PFSK-1 (cell line): ENCODE measurements around the gene SLC24A3.

Source experiments
- FOXP2 ChIP-seq: optimal IDR thresholded peaks from 2 replicates; pipeline ENCODE3; 2011; ENCODE audit warnings: borderline replicate concordance, control low read depth, inconsistent platforms; ENCODE audit not compliant: insufficient read depth; ENCODE audit errors: extremely low read length, extremely low read depth
- POLR2AphosphoS5 ChIP-seq: IDR thresholded peaks from 2 replicates; pipeline ENCODE4 v1.6.1; 2012; ENCODE audit warnings: low read depth, mild to moderate bottlenecking, control low read depth, low read length, moderate library complexity
- REST ChIP-seq, 2 experiments: IDR thresholded peaks; 2 replicates each; pipeline versions ENCODE4 v1.6.1 to v1.8.0; 2011 to 2012; ENCODE audit warnings: low read depth in 2 of 2, low read length in 2 of 2, control low read depth in 1 of 2, inconsistent platforms in 1 of 2, mild to moderate bottlenecking in 1 of 2, moderate library complexity in 1 of 2; ENCODE audit not compliant: insufficient read depth in 1 of 2
- SIN3A ChIP-seq: IDR thresholded peaks from 2 replicates; pipeline ENCODE4 v1.6.1; 2012; ENCODE audit warnings: mild to moderate bottlenecking, low read length, moderate library complexity, borderline replicate concordance; ENCODE audit not compliant: insufficient read depth
- TAF1 ChIP-seq: IDR thresholded peaks from 2 replicates; pipeline ENCODE4 v1.6.1; 2012; ENCODE audit warnings: low read length, control low read depth, borderline replicate concordance; ENCODE audit not compliant: insufficient read depth

- no peak for TF ChIP-seq POLR2AphosphoS5
- TF ChIP-seq REST (IDR thresholded peaks at IDR 0.05; ENCODE audit: insufficient read depth in 1 of 2, low read depth in 2 of 2, low read length in 2 of 2) = no peak
- no peak for TF ChIP-seq TAF1
- TF ChIP-seq FOXP2 = no peak
- TF ChIP-seq SIN3A = no peak
Measured at GRCh38 chr20:19682249-19682648, 469.8 kb downstream of the SLC24A3 start.
